ENCODE data around the gene KIF6.

GRCh38 chr6:39367700-39368099 is 357.5 kb downstream of the KIF6 start:
- TF ChIP-seq CTCF (IDR thresholded peaks at IDR 0.05; ENCODE audit: insufficient read depth, low read depth, low read length) (no peak), EZH2 (IDR thresholded peaks at IDR 0.05; ENCODE audit: insufficient read depth, low read length) (no peak)
